Measurements from ENCODE around the gene NAALADL2. TPM values are rescaled to one million over a fixed set of nuclear protein-coding genes. Genes with fewer than 3 reads are reported as not detected.

Gene NAALADL2
- total RNA-seq, 1 experiment from 2014 or later, result 12.8 TPM

GRCh38 chr3:175304404-175304803 lies 445.3 kb downstream of the NAALADL2 start:
- Histone ChIP-seq H3K9me3 (ENCODE audit: insufficient read depth, low read depth) (no peaks in the 10 kb centered on the region), H3K4me2 (no peak overlapping the region), H3K9me2 (ENCODE audit: insufficient read depth) (no peaks in the 10 kb centered on the region), H3F3A (ENCODE audit: insufficient read depth, low read depth) (no peaks in the 10 kb centered on the region), H4K20me1 (ENCODE audit: insufficient read depth) (no peaks in the 10 kb centered on the region), H3K27me3 (ENCODE audit: insufficient read depth, low read depth) (no peaks in the 10 kb centered on the region), H2AFZ (no peak overlapping the region), H3K79me2 (ENCODE audit: low read depth) (no peaks in the 10 kb centered on the region), H3K4me3 (no peak overlapping the region), H3K4me1 (replicated peaks; ENCODE audit: insufficient read depth) (no peaks in the 10 kb centered on the region), H3K27ac (no peak overlapping the region), H3K36me3 (ENCODE audit: low read depth) (no peaks in the 10 kb centered on the region)
- POLR2A ChIA-PET (ENCODE audit: unreplicated experiment), result no interaction called here
- CTCF ChIA-PET, result no interaction called here
- TF ChIP-seq EZH2 (IDR thresholded peaks at IDR 0.05; ENCODE audit: low read depth), result no peak
- no peak for TF ChIP-seq CTCF (conservative IDR thresholded peaks at IDR 0.05)
- no peak for DNase-seq
- intact Hi-C loops (cut with micrococcal nuclease; ENCODE audit: unreplicated experiment), result no loop called here
- no TSS peak for BruUV-seq (replicated peaks)

- H3K4me3 ChIP-seq, result no peak overlapping the region
- H3K27me3 ChIP-seq (ENCODE audit: insufficient read depth, low read depth), result no peaks in the 10 kb centered on the region
- no peak for TF ChIP-seq EZH2 (IDR thresholded peaks at IDR 0.05; ENCODE audit: low read depth)
- TF ChIP-seq CTCF (conservative IDR thresholded peaks at IDR 0.05), result no peak
- intact Hi-C loops (cut with micrococcal nuclease; ENCODE audit: unreplicated experiment), result no loop called here
- no peak overlapping the region for H2AFZ ChIP-seq
- H3K4me1 ChIP-seq (replicated peaks; ENCODE audit: insufficient read depth), result no peaks in the 10 kb centered on the region
- H4K20me1 ChIP-seq (ENCODE audit: insufficient read depth), result no peaks in the 10 kb centered on the region
- CTCF ChIA-PET, result no interaction called here
- no peaks in the 10 kb centered on the region for H3F3A ChIP-seq (ENCODE audit: insufficient read depth, low read depth)
- H3K27ac ChIP-seq, result no peak overlapping the region
- no peaks in the 10 kb centered on the region; the same call in 1 of the 2 replicates for H3K9me3 ChIP-seq (ENCODE audit: insufficient read depth, low read depth)
- H3K79me2 ChIP-seq (ENCODE audit: low read depth), result no peaks in the 10 kb centered on the region
- BruUV-seq (replicated peaks), result no TSS peak
- H3K4me2 ChIP-seq, result 0 out of 2 replicates have a peak overlapping the region, but pooled peaks have one; percentile 4
- H3K36me3 ChIP-seq (ENCODE audit: low read depth), result no peaks in the 10 kb centered on the region
- POLR2A ChIA-PET (ENCODE audit: unreplicated experiment), result no interaction called here
- H3K9me2 ChIP-seq (ENCODE audit: insufficient read depth), result no peaks in the 10 kb centered on the region
- no peak for DNase-seq
These were observed 448.5 kb downstream of the NAALADL2 start for GRCh38 chr3:175307642-175308041.

- Histone ChIP-seq H3K4me3 (no peak overlapping the region), H3K79me2 (ENCODE audit: low read depth) (no peaks in the 10 kb centered on the region), H3K36me3 (ENCODE audit: low read depth) (no peaks in the 10 kb centered on the region), H3K27me3 (ENCODE audit: insufficient read depth, low read depth) (no peaks in the 10 kb centered on the region), H3F3A (ENCODE audit: insufficient read depth, low read depth) (no peaks in the 10 kb centered on the region), H3K4me2 (0 out of 2 replicates have a peak overlapping the region, but pooled peaks have one; percentile 4), H3K27ac (no peak overlapping the region), H4K20me1 (ENCODE audit: insufficient read depth) (no peaks in the 10 kb centered on the region), H2AFZ (no peak overlapping the region), H3K4me1 (replicated peaks; ENCODE audit: insufficient read depth) (no peaks in the 10 kb centered on the region), H3K9me3 (ENCODE audit: insufficient read depth, low read depth) (no peaks in the 10 kb centered on the region; the same call in 1 of the 2 replicates), H3K9me2 (ENCODE audit: insufficient read depth) (no peaks in the 10 kb centered on the region)
- intact Hi-C loops (cut with micrococcal nuclease; ENCODE audit: unreplicated experiment), result no loop called here
- TF ChIP-seq CTCF (conservative IDR thresholded peaks at IDR 0.05) (no peak), EZH2 (IDR thresholded peaks at IDR 0.05; ENCODE audit: low read depth) (no peak)
- BruUV-seq (replicated peaks), result no TSS peak
- POLR2A ChIA-PET (ENCODE audit: unreplicated experiment), result no interaction called here
- CTCF ChIA-PET, result no interaction called here
- DNase-seq, result no peak
These were observed 449.0 kb downstream of the NAALADL2 start for GRCh38 chr3:175308097-175308496.
